Thymus (tissue), 11 donors: Measurements from ENCODE around the gene HIVEP3. TPM values are rescaled to one million over a fixed set of nuclear protein-coding genes. Genes with fewer than 3 reads are reported as not detected.

ENCODE experiments used
- DNase-seq, 9 donors: peaks; one replicate each; pipeline ENCODE4 v3.0.0-alpha.2; 2013; ENCODE audit warnings: low spot score in 9 of 9, low read depth in 6 of 9, missing footprints in 1 of 9
- H3K27ac ChIP-seq, 2 donors: one replicate each; pipeline ENCODE4 v1.5.1; 2013; ENCODE audit warnings: control low read depth in 1 of 2, low read depth in 1 of 2, low read length in 1 of 2, mild to moderate bottlenecking in 1 of 2, moderate library complexity in 1 of 2
- H3K27me3 ChIP-seq, 2 donors: one replicate each; pipeline ENCODE4 v1.5.1; 2013; ENCODE audit warnings: low read length in 1 of 2; ENCODE audit not compliant: control insufficient read depth in 2 of 2, insufficient read depth in 1 of 2
- H3K36me3 ChIP-seq, 2 donors: one replicate each; pipeline ENCODE4 v1.5.1; 2013; ENCODE audit warnings: low read length in 1 of 2, mild to moderate bottlenecking in 1 of 2, moderate library complexity in 1 of 2; ENCODE audit not compliant: control insufficient read depth in 2 of 2, insufficient read depth in 2 of 2
- H3K4me1 ChIP-seq, 2 donors: one replicate each; pipeline ENCODE4 v1.5.1; 2013; ENCODE audit warnings: low read length in 2 of 2; ENCODE audit not compliant: control insufficient read depth in 2 of 2, insufficient read depth in 2 of 2
- H3K4me3 ChIP-seq, 2 donors: one replicate each; pipeline ENCODE4 v1.5.1; 2013; ENCODE audit warnings: low read length in 2 of 2, control low read depth in 1 of 2, mild to moderate bottlenecking in 1 of 2
- H3K9me3 ChIP-seq, 2 donors: one replicate each; pipeline ENCODE4 v1.5.1; 2013; ENCODE audit warnings: low read length in 1 of 2, mild to moderate bottlenecking in 1 of 2; ENCODE audit not compliant: control insufficient read depth in 2 of 2, insufficient read depth in 1 of 2
- WGBS: extraction: QIAGEN DNeasy Blood & Tissue Kit; methylation state at CpG from one replicate; pipeline ENCODE4 v1.1.7; 2013; 5-methylcytosine and 5-hydroxymethylcytosine counted together
- polyA plus RNA-seq: library from polyadenylated mRNA; stranded (reverse); fragments of 200-250 nt; gene quantifications from one replicate; pipeline ENCODE4 v1.2.3, GENCODE V29; 2013
- total RNA-seq: library from RNA; stranded (reverse); fragments of 120-200 nt; gene quantifications from one replicate; pipeline ENCODE4 v1.2.4, GENCODE V29; 2013
- donor health status: healthy.

The HIVEP3 gene
- total and polyA plus RNA-seq, 2 donors, result 6.7 to 12.1 TPM

- DNase-seq, result no peak
- H3K27me3 ChIP-seq, result no peaks in the 10 kb centered on the region
- H3K36me3 ChIP-seq, result no peaks in the 10 kb centered on the region
- H3K27ac ChIP-seq, result no peak overlapping the region
- H3K4me1 ChIP-seq, result peaks cover 0 to 11% of the 10 kb centered on the region in 2 donors
- WGBS, result 98% methylated on average over 5 of the region's 5 CpGs
- H3K9me3 ChIP-seq, result no peaks in the 10 kb centered on the region
- no peak overlapping the region for H3K4me3 ChIP-seq
These were observed 205.6 kb downstream of the HIVEP3 start for GRCh38 chr1:41713141-41713540.

- Histone ChIP-seq H3K4me3 (no peak overlapping the region), H3K9me3 (no peaks in the 10 kb centered on the region), H3K36me3 (no peaks in the 10 kb centered on the region), H3K4me1 (peaks cover 0 to 8% of the 10 kb centered on the region in 2 donors), H3K27me3 (no peaks in the 10 kb centered on the region), H3K27ac (no peak overlapping the region)
- WGBS, result 90% methylated on average over 5 of the region's 5 CpGs
- no peak for DNase-seq
These were observed 206.0 kb downstream of the HIVEP3 start for GRCh38 chr1:41712695-41713094.

- no peak overlapping the region for H3K4me3 ChIP-seq
- H3K36me3 ChIP-seq, result no peaks in the 10 kb centered on the region
- peaks cover 0 to 6% of the 10 kb centered on the region in 2 donors for H3K4me1 ChIP-seq
- H3K27me3 ChIP-seq, result no peaks in the 10 kb centered on the region
- 99% methylated on average over 12 of the region's 12 CpGs for WGBS
- DNase-seq, result no peak
- H3K27ac ChIP-seq, result no peak overlapping the region
- H3K9me3 ChIP-seq, result no peaks in the 10 kb centered on the region
These were observed 206.6 kb downstream of the HIVEP3 start for GRCh38 chr1:41712081-41712480.

GRCh38 chr1:41711581-41711980, 207.1 kb downstream of the HIVEP3 start:
- Histone ChIP-seq H3K27me3 (no peaks in the 10 kb centered on the region), H3K4me3 (no peak overlapping the region), H3K4me1 (peaks cover 0 to under 1% of the 10 kb centered on the region in 2 donors), H3K36me3 (no peaks in the 10 kb centered on the region), H3K27ac (no peak overlapping the region), H3K9me3 (no peaks in the 10 kb centered on the region)
- 97% methylated on average over 12 of the region's 12 CpGs for WGBS
- no peak for DNase-seq

GRCh38 chr1:41710980-41711379, 207.7 kb downstream of the HIVEP3 start:
- H3K27ac ChIP-seq, result no peak overlapping the region
- no peaks in the 10 kb centered on the region for H3K4me1 ChIP-seq
- DNase-seq, result no peak
- H3K36me3 ChIP-seq, result no peaks in the 10 kb centered on the region
- no peak overlapping the region for H3K4me3 ChIP-seq
- H3K27me3 ChIP-seq, result no peaks in the 10 kb centered on the region
- WGBS, result 96% methylated on average over 9 of the region's 9 CpGs
- no peaks in the 10 kb centered on the region for H3K9me3 ChIP-seq

- Histone ChIP-seq H3K9me3 (no peaks in the 10 kb centered on the region), H3K4me3 (no peak overlapping the region), H3K4me1 (no peaks in the 10 kb centered on the region), H3K27me3 (no peaks in the 10 kb centered on the region), H3K27ac (no peak overlapping the region), H3K36me3 (no peaks in the 10 kb centered on the region)
- 90% methylated on average over 4 of the region's 4 CpGs for WGBS
- DNase-seq, result no peak
These were observed 208.8 kb downstream of the HIVEP3 start for GRCh38 chr1:41709873-41710272.

- 86% methylated on average over 4 of the region's 4 CpGs for WGBS
- no peak overlapping the region for H3K4me3 ChIP-seq
- no peaks in the 10 kb centered on the region for H3K4me1 ChIP-seq
- H3K9me3 ChIP-seq, result no peaks in the 10 kb centered on the region
- H3K36me3 ChIP-seq, result no peaks in the 10 kb centered on the region
- no peak overlapping the region for H3K27ac ChIP-seq
- H3K27me3 ChIP-seq, result no peaks in the 10 kb centered on the region
- no peak for DNase-seq
These were observed 209.4 kb downstream of the HIVEP3 start for GRCh38 chr1:41709331-41709730.

GRCh38 chr1:41708332-41708731, 210.4 kb downstream of the HIVEP3 start:
- Histone ChIP-seq H3K27ac (no peak overlapping the region), H3K4me3 (no peak overlapping the region), H3K4me1 (peaks cover 0 to 3% of the 10 kb centered on the region in 2 donors), H3K36me3 (no peaks in the 10 kb centered on the region), H3K27me3 (no peaks in the 10 kb centered on the region), H3K9me3 (no peaks in the 10 kb centered on the region)
- no peak for DNase-seq
- 92% methylated on average over 2 of the region's 2 CpGs for WGBS

GRCh38 chr1:41707793-41708192, 210.9 kb downstream of the HIVEP3 start:
- no peaks in the 10 kb centered on the region for H3K27me3 ChIP-seq
- H3K9me3 ChIP-seq, result no peaks in the 10 kb centered on the region
- WGBS, result 98% methylated on average over 4 of the region's 4 CpGs
- no peak for DNase-seq
- no peaks in the 10 kb centered on the region for H3K36me3 ChIP-seq
- H3K27ac ChIP-seq, result no peak overlapping the region
- H3K4me3 ChIP-seq, result no peak overlapping the region
- peaks cover 0 to 3% of the 10 kb centered on the region in 2 donors for H3K4me1 ChIP-seq

GRCh38 chr1:41705798-41706197, 212.9 kb downstream of the HIVEP3 start:
- H3K4me1 ChIP-seq, result peaks cover 0 to 3% of the 10 kb centered on the region in 2 donors
- H3K27ac ChIP-seq, result no peak overlapping the region
- 99% methylated on average over 1 of the region's 1 CpG for WGBS
- H3K36me3 ChIP-seq, result no peaks in the 10 kb centered on the region
- no peak for DNase-seq
- H3K27me3 ChIP-seq, result no peaks in the 10 kb centered on the region
- H3K9me3 ChIP-seq, result no peaks in the 10 kb centered on the region
- H3K4me3 ChIP-seq, result no peak overlapping the region
